Suprapubic skin (tissue), 4 donors: ENCODE data around the gene KLF13.

Source experiments
- EP300 ChIP-seq: sonication (generic); formaldehyde crosslinking; IDR thresholded peaks from one replicate; pipeline ENCODE4 v1.6.1; 2017; ENCODE audit warnings: antibody characterized with exemption
- POLR2AphosphoS5 ChIP-seq, 3 donors: sonication (generic); formaldehyde crosslinking; IDR thresholded peaks; one replicate each; pipeline ENCODE4 v1.6.1; 2017; ENCODE audit warnings: antibody characterized with exemption in 3 of 3
- TF ChIP-seq, protein P1 (sequence below), 2 donors: fragments of 200-600 bp in 1 of 2; fragments of 450-650 bp in 1 of 2; sonication (generic) in 1 of 2; IDR thresholded peaks; one replicate each; pipeline ENCODE4 v1.5.1; 2016 to 2019; ENCODE audit warnings: antibody characterized with exemption in 2 of 2, mild to moderate bottlenecking in 1 of 2, moderate library complexity in 1 of 2

DNA sequence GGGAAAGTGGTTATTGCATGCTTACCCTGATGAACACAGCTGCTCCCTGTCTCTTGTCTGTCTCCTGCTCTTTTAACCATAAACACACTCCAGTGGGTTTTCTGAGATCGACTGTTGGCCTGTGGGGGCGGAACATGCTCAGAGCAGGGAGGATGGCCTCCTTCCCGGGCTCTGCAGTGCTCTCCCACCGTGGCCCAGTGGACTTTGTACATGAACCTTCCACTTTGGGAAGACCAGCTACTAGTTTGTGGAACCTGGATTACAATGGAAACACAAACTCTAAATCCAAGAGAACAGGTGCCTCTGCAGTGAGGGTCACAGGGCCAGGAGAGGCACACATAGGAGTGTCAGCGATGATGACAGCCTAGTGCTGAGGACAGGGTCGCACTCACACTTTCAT is 56.5 kb downstream of the KLF13 start:
- TF ChIP-seq, protein P1, sequence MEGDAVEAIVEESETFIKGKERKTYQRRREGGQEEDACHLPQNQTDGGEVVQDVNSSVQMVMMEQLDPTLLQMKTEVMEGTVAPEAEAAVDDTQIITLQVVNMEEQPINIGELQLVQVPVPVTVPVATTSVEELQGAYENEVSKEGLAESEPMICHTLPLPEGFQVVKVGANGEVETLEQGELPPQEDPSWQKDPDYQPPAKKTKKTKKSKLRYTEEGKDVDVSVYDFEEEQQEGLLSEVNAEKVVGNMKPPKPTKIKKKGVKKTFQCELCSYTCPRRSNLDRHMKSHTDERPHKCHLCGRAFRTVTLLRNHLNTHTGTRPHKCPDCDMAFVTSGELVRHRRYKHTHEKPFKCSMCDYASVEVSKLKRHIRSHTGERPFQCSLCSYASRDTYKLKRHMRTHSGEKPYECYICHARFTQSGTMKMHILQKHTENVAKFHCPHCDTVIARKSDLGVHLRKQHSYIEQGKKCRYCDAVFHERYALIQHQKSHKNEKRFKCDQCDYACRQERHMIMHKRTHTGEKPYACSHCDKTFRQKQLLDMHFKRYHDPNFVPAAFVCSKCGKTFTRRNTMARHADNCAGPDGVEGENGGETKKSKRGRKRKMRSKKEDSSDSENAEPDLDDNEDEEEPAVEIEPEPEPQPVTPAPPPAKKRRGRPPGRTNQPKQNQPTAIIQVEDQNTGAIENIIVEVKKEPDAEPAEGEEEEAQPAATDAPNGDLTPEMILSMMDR (IDR thresholded peaks at IDR 0.05), result no peak
- TF ChIP-seq POLR2AphosphoS5 (IDR thresholded peaks at IDR 0.05), result no peak
- no peak for TF ChIP-seq EP300
